GM13977 (cell line): ENCODE data around the gene DHX32.

ENCODE experiments used
- DNase-seq: peaks from one replicate; pipeline ENCODE4 v3.0.0; 2012; ENCODE audit warnings: low spot score
- CTCF ChIP-seq: IDR thresholded peaks from 2 replicates; pipeline ENCODE4 v1.5.1; 2012; ENCODE audit warnings: mild to moderate bottlenecking, control low read depth; ENCODE audit not compliant: insufficient read depth; ENCODE audit errors: extremely low read depth, missing control alignments
- in situ Hi-C: fragments of 300-500 bp; cut with MboI; formaldehyde crosslinking; loops from one replicate; pipeline ENCODE4 v1.12.0; 2022; ENCODE audit warnings: low sequenced_read_pairs, low pct_unique_long_range_greater_than_20kb, mixed read lengths, inconsistent platforms; ENCODE audit not compliant: unreplicated experiment

The DHX32 gene

GRCh38 chr10:125808047-125808446 lies 73.0 kb downstream of the DHX32 start:
- in situ Hi-C loops, result no loop called here
- DNase-seq, result no peak
- no peak for TF ChIP-seq CTCF

GRCh38 chr10:125802739-125803138 lies 78.4 kb downstream of the DHX32 start:
- no peak for DNase-seq

GRCh38 chr10:125802131-125802530 lies 79.0 kb downstream of the DHX32 start:
- TF ChIP-seq CTCF, result no peak
- DNase-seq, result no peak
- in situ Hi-C loops, result no loop called here

More at GRCh38 chr10:125802739-125803138, 78.4 kb downstream of the DHX32 start:
- in situ Hi-C loops, result no loop called here
- TF ChIP-seq CTCF, result no peak

- in situ Hi-C loops, result no loop called here
- DNase-seq, result no peak
- TF ChIP-seq CTCF, result no peak
Observed at GRCh38 chr10:125801574-125801973, 79.5 kb downstream of the DHX32 start.

GRCh38 chr10:125799451-125800182 lies 81.5 kb downstream of the DHX32 start:
- TF ChIP-seq CTCF, result no peak
- DNase-seq, result no peak
- in situ Hi-C loops, result no loop called here

- no peak for DNase-seq
- in situ Hi-C loops, result no loop called here
- no peak for TF ChIP-seq CTCF
Observed at GRCh38 chr10:125797994-125798662, 83.0 kb downstream of the DHX32 start.
